Muscle of leg (tissue), 11 donors: Measurements from ENCODE around the gene ZNF445. TPM values are rescaled to one million over a fixed set of nuclear protein-coding genes. Genes with fewer than 3 reads are reported as not detected.

ENCODE experiments used
- DNase-seq: peaks from one replicate; pipeline ENCODE4 v3.0.0; 2013
- H3K27ac ChIP-seq: one replicate; pipeline ENCODE4 v1.5.1; 2013; ENCODE audit warnings: mild to moderate bottlenecking, low read length, control low read depth
- H3K27me3 ChIP-seq: one replicate; pipeline ENCODE4 v1.6.1; 2013; ENCODE audit warnings: low read length; ENCODE audit not compliant: control insufficient read depth, insufficient read depth
- H3K36me3 ChIP-seq: one replicate; pipeline ENCODE4 v1.6.1; 2013; ENCODE audit warnings: low read length; ENCODE audit not compliant: control insufficient read depth, insufficient read depth
- H3K4me1 ChIP-seq: one replicate; pipeline ENCODE4 v1.6.1; 2013; ENCODE audit warnings: low read length; ENCODE audit not compliant: control insufficient read depth, insufficient read depth
- H3K4me3 ChIP-seq: one replicate; pipeline ENCODE4 v1.5.1; 2013; ENCODE audit warnings: low read length, control low read depth
- H3K9me3 ChIP-seq: replicated peaks from 2 replicates; pipeline ENCODE4 v1.6.1; 2013; ENCODE audit warnings: low read depth, low read length; ENCODE audit not compliant: control insufficient read depth
- whole genome bisulfite sequencing: methylation state at CpG from one replicate; pipeline ENCODE4 v1.1.5; 2013; ENCODE audit warnings: missing lambda C conversion rate; ENCODE audit not compliant: insufficient coverage; 5-methylcytosine and 5-hydroxymethylcytosine counted together
- polyA plus RNA-seq, 8 donors: library from polyadenylated mRNA; unstranded; fragments of 120-200 nt; gene quantifications; one replicate each; pipeline versions ENCODE4 v1.2.1 to v1.2.3, GENCODE V29; 2013; ENCODE audit warnings: inconsistent platforms in 1 of 8, low replicate concordance in 1 of 8; ENCODE audit not compliant: insufficient read length in 8 of 8, insufficient read depth in 1 of 8
- total RNA-seq: library from RNA; stranded (reverse); fragments of 120-200 nt; gene quantifications from one replicate; pipeline ENCODE4 v1.2.4, GENCODE V29; 2013

Gene ZNF445
- total and polyA plus RNA-seq, 9 donors, result 11.8 to 17.8 (median 13.4) TPM

- H3K27ac ChIP-seq, result no peak overlapping the region
- DNase-seq, result no peak
- H3K27me3 ChIP-seq, result no peaks in the 10 kb centered on the region
- peaks cover 12% of the 10 kb centered on the region for H3K9me3 ChIP-seq
- no peak overlapping the region for H3K4me3 ChIP-seq
- H3K4me1 ChIP-seq, result no peaks in the 10 kb centered on the region
- WGBS, result 96% methylated on average over 5 of the region's 7 CpGs
- H3K36me3 ChIP-seq, result peaks cover 3% of the 10 kb centered on the region
These were observed 90.1 kb downstream of the ZNF445 start for GRCh38 chr3:44387404-44387803.

Other genes with a start within 250 kb of the ZNF445 start
- gene TOPAZ1, start 235.8 kb downstream of the ZNF445 start, total RNA-seq, result not detected
- not detected for gene TOPAZ1, start 235.8 kb downstream of the ZNF445 start, polyA plus RNA-seq
- 21.3 TPM for gene TCAIM, start 138.9 kb downstream of the ZNF445 start, total RNA-seq
- gene TCAIM, start 138.9 kb downstream of the ZNF445 start, polyA plus RNA-seq, result 10 to 100 TPM; 17.4 to 23.9 (median 19.5) TPM
- 10.9 TPM for gene ZKSCAN7, start 77.5 kb upstream of the ZNF445 start, total RNA-seq
- 1 to 10 TPM; 5.7 to 8.6 (median 6.9) TPM for gene ZKSCAN7, start 77.5 kb upstream of the ZNF445 start, polyA plus RNA-seq
- 6.2 TPM for gene ZNF660, start 107.3 kb upstream of the ZNF445 start, total RNA-seq
- 1 to 10 TPM; 2.8 to 4.8 (median 3.7) TPM for gene ZNF660, start 107.3 kb upstream of the ZNF445 start, polyA plus RNA-seq
- gene ZNF197, start 147.4 kb upstream of the ZNF445 start, total RNA-seq, result 18.6 TPM
- 10 to 100 TPM; 11.8 to 20.9 (median 16.4) TPM for gene ZNF197, start 147.4 kb upstream of the ZNF445 start, polyA plus RNA-seq
- 10.1 TPM for gene ZNF35, start 171.1 kb upstream of the ZNF445 start, total RNA-seq
- 1 to 10 TPM; 5.2 to 7.9 (median 5.7) TPM for gene ZNF35, start 171.1 kb upstream of the ZNF445 start, polyA plus RNA-seq
- gene ZNF502, start 235.0 kb upstream of the ZNF445 start, total RNA-seq, result 8.4 TPM
- 1 to 10 TPM; 5.1 to 7.2 (median 5.7) TPM for gene ZNF502, start 235.0 kb upstream of the ZNF445 start, polyA plus RNA-seq